WERI-Rb-1 (cell line): ENCODE measurements around the gene ZNF273.

Experiments
- DNase-seq: peaks from one replicate; pipeline ENCODE4 v3.0.0-alpha.2; 2020
- H3K27ac ChIP-seq: fragments of 250-450 bp; sonication (Bioruptor Pico); 2 replicates; pipeline ENCODE4 v1.5.1; 2020; ENCODE audit warnings: mild to moderate bottlenecking, moderate library complexity
- H3K27me3 ChIP-seq: fragments of 250-450 bp; sonication (Bioruptor Pico); 2 replicates; pipeline ENCODE4 v1.5.1; 2021; ENCODE audit warnings: mild to moderate bottlenecking, low read depth, moderate library complexity; ENCODE audit not compliant: insufficient read depth, severe bottlenecking
- H3K36me3 ChIP-seq: fragments of 250-450 bp; sonication (Bioruptor Pico); 2 replicates; pipeline ENCODE4 v1.5.1; 2020; ENCODE audit warnings: mild to moderate bottlenecking, moderate library complexity
- H3K4me3 ChIP-seq: 2 replicates; pipeline ENCODE4 v1.5.1; 2011; ENCODE audit warnings: low read depth, mild to moderate bottlenecking, control low read depth, low read length
- H3K9me3 ChIP-seq: fragments of 250-450 bp; sonication (Bioruptor Pico); 2 replicates; pipeline ENCODE4 v1.5.1; 2021; ENCODE audit warnings: mild to moderate bottlenecking, moderate library complexity; ENCODE audit not compliant: severe bottlenecking
- CTCF ChIP-seq: IDR thresholded peaks from 2 replicates; pipeline ENCODE4 v1.5.1; 2011; ENCODE audit warnings: low read depth, mild to moderate bottlenecking, control low read depth, inconsistent platforms, low read length

Gene ZNF273

GRCh38 chr7:64872351-64873154, 30.5 kb upstream of the ZNF273 start:
- Histone ChIP-seq H3K36me3 (no peaks in the 10 kb centered on the region), H3K27ac (no peak overlapping the region), H3K4me3 (no peak overlapping the region), H3K9me3 (peaks cover 58% of the 10 kb centered on the region), H3K27me3 (peaks cover 2% of the 10 kb centered on the region)
- no peak for TF ChIP-seq CTCF
- DNase-seq, result no peak

GRCh38 chr7:64873155-64873500, 29.9 kb upstream of the ZNF273 start:
- no peak for DNase-seq
- no peak overlapping the region for H3K27ac ChIP-seq

GRCh38 chr7:64873517-64873916, 29.6 kb upstream of the ZNF273 start:
- DNase-seq, result no peak
- H3K9me3 ChIP-seq, result peaks cover 63% of the 10 kb centered on the region
- H3K27me3 ChIP-seq, result peaks cover 2% of the 10 kb centered on the region
- no peak overlapping the region for H3K4me3 ChIP-seq
- H3K36me3 ChIP-seq, result no peaks in the 10 kb centered on the region
- TF ChIP-seq CTCF, result no peak
- no peak overlapping the region for H3K27ac ChIP-seq

More at GRCh38 chr7:64873155-64873500, 29.9 kb upstream of the ZNF273 start:
- Histone ChIP-seq H3K4me3 (no peak overlapping the region), H3K9me3 (peaks cover 62% of the 10 kb centered on the region), H3K27me3 (peaks cover 2% of the 10 kb centered on the region), H3K36me3 (no peaks in the 10 kb centered on the region)
- no peak for TF ChIP-seq CTCF

GRCh38 chr7:64874114-64874513, 29.0 kb upstream of the ZNF273 start:
- Histone ChIP-seq H3K27me3 (peaks cover 2% of the 10 kb centered on the region), H3K36me3 (no peaks in the 10 kb centered on the region), H3K27ac (no peak overlapping the region), H3K4me3 (no peak overlapping the region), H3K9me3 (peaks cover 63% of the 10 kb centered on the region)
- TF ChIP-seq CTCF, result no peak
- no peak for DNase-seq

- Histone ChIP-seq H3K27me3 (peaks cover 2% of the 10 kb centered on the region), H3K9me3 (peaks cover 64% of the 10 kb centered on the region), H3K4me3 (no peak overlapping the region), H3K36me3 (no peaks in the 10 kb centered on the region), H3K27ac (no peak overlapping the region)
- no peak for TF ChIP-seq CTCF
- no peak for DNase-seq
Observed at GRCh38 chr7:64874562-64875250, 28.4 kb upstream of the ZNF273 start.

- Histone ChIP-seq H3K27ac (no peak overlapping the region), H3K27me3 (peaks cover 2% of the 10 kb centered on the region), H3K4me3 (no peak overlapping the region), H3K36me3 (no peaks in the 10 kb centered on the region), H3K9me3 (peaks cover 62% of the 10 kb centered on the region)
- TF ChIP-seq CTCF, result no peak
- DNase-seq, result no peak
Observed at GRCh38 chr7:64875258-64875657, 27.8 kb upstream of the ZNF273 start.
